ENCODE results near the gene AP4M1.

- TF ChIP-seq, protein P1, sequence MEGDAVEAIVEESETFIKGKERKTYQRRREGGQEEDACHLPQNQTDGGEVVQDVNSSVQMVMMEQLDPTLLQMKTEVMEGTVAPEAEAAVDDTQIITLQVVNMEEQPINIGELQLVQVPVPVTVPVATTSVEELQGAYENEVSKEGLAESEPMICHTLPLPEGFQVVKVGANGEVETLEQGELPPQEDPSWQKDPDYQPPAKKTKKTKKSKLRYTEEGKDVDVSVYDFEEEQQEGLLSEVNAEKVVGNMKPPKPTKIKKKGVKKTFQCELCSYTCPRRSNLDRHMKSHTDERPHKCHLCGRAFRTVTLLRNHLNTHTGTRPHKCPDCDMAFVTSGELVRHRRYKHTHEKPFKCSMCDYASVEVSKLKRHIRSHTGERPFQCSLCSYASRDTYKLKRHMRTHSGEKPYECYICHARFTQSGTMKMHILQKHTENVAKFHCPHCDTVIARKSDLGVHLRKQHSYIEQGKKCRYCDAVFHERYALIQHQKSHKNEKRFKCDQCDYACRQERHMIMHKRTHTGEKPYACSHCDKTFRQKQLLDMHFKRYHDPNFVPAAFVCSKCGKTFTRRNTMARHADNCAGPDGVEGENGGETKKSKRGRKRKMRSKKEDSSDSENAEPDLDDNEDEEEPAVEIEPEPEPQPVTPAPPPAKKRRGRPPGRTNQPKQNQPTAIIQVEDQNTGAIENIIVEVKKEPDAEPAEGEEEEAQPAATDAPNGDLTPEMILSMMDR (IDR thresholded peaks at IDR 0.05; ENCODE audit: insufficient read depth, low read length, poor library complexity, severe bottlenecking), result no peak
- TF ChIP-seq EZH2phosphoT487 (conservative IDR thresholded peaks at IDR 0.05; ENCODE audit: low read length), result no peak
Observed at GRCh38 chr7:100089458-100090196, 11.8 kb upstream of the AP4M1 start.

Measured in SU-DHL-6 (cell line).